Measurements from ENCODE around the gene CHI3L1. TPM values are rescaled to one million over a fixed set of nuclear protein-coding genes. Genes with fewer than 3 reads are reported as not detected.

The CHI3L1 gene
- total RNA-seq, 2 donors from 2014 or later, result 5.4 to 8.2 TPM

DNA sequence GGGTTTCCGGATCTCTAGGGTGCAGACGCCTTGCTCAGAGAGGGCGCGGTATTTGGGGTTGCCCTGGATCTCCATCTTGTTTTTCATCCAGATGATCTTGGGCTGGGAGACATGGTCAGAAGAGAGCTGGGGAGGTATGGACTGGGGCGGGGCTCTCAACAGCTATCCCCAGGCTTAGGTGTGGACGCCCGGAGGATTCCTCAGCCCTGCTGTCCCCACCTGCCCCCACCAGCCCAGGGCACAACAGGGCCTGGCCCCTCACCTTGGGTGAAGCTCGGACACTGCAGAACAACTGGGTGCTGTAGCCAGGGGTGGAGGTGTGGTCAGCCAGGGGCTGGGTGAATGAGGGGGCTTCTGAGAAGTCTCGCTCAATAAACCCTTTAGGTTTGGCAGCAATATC is 17.5 kb downstream of the CHI3L1 start:
- ATAC-seq, result no peak

DNA sequence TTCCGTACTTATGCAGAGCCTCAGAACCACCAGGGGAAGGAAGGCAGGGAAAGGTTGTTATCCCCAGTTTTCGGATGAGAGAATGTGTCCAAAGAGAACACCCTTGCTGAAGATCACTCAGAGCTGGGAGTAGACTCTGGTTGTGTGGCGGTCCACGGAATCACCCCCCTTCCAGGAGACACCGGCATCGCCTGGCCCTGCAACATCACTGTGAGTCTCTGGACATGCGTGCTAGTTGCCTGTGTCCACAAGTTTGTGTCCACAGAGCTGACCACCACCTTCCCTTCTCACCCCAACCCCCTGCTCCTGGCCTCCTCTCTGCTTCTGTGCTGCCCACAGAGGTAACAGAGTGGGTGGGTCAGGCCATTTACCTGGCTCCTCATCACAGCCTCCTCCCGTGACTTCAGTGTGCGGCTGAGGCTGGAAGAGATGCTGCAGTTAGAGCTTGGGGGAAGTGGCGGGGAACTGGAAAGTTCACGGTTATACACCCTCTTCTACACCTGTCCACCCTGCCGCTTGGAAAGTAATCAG is 18.2 kb downstream of the CHI3L1 start:
- WGBS, 2 donors, result 90% methylated on average over 11 to 12 of the region's 12 CpGs
- DNase-seq, result no peak
- Histone ChIP-seq H3K27me3 (no peaks in the 10 kb centered on the region), H3K27ac (no peak overlapping the region), H3K9me3 (no peaks in the 10 kb centered on the region), H3K4me3 (no peak overlapping the region), H3K36me3 (replicated peaks in 1 of 2; ENCODE audit: insufficient read depth in 1 of 2, low read depth in 2 of 2) (no peaks in the 10 kb centered on the region), H3K4me1 (peaks cover 20% of the 10 kb centered on the region)
- intact Hi-C loops (cut with DNase I), result no loop called here
- TF ChIP-seq, protein P1, sequence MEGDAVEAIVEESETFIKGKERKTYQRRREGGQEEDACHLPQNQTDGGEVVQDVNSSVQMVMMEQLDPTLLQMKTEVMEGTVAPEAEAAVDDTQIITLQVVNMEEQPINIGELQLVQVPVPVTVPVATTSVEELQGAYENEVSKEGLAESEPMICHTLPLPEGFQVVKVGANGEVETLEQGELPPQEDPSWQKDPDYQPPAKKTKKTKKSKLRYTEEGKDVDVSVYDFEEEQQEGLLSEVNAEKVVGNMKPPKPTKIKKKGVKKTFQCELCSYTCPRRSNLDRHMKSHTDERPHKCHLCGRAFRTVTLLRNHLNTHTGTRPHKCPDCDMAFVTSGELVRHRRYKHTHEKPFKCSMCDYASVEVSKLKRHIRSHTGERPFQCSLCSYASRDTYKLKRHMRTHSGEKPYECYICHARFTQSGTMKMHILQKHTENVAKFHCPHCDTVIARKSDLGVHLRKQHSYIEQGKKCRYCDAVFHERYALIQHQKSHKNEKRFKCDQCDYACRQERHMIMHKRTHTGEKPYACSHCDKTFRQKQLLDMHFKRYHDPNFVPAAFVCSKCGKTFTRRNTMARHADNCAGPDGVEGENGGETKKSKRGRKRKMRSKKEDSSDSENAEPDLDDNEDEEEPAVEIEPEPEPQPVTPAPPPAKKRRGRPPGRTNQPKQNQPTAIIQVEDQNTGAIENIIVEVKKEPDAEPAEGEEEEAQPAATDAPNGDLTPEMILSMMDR (IDR thresholded peaks at IDR 0.05), result no peak
- TF ChIP-seq POLR2A (IDR thresholded peaks at IDR 0.05), result no peak
- ATAC-seq, result no peak

More for the DNA sequence above, 17.5 kb downstream of the CHI3L1 start:
- Histone ChIP-seq H3K4me1 (peaks cover 20% of the 10 kb centered on the region), H3K27ac (no peak overlapping the region), H3K4me3 (no peak overlapping the region), H3K36me3 (replicated peaks in 1 of 2; ENCODE audit: insufficient read depth in 1 of 2, low read depth in 2 of 2) (no peaks in the 10 kb centered on the region), H3K9me3 (no peaks in the 10 kb centered on the region), H3K27me3 (no peaks in the 10 kb centered on the region)
- DNase-seq, result no peak
- TF ChIP-seq, protein P1 (IDR thresholded peaks at IDR 0.05), result no peak
- TF ChIP-seq POLR2A (IDR thresholded peaks at IDR 0.05), result no peak
- intact Hi-C loops (cut with DNase I), result no loop called here
- WGBS, 2 donors, result 78 to 85% methylated on average over 9 of the region's 9 CpGs

DNA sequence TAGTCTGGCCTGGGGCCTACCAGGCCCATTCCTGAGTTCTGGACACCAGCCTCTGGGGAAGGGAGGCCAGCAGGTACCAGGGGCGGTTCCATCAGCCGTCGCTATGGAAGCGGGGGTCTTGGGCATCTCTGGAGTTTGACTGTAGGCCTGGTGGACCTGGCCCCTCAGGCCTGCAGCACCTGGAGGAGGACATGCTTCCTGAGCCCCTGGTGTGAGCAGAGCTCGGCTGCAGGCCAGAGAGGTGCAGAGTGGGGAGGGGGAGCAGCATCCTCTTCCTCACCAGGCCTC is 18.6 kb downstream of the CHI3L1 start:
- Histone ChIP-seq H3K27ac (no peak overlapping the region), H3K4me1 (peaks cover 15% of the 10 kb centered on the region), H3K27me3 (no peaks in the 10 kb centered on the region), H3K4me3 (no peak overlapping the region), H3K36me3 (replicated peaks in 1 of 2; ENCODE audit: insufficient read depth in 1 of 2, low read depth in 2 of 2) (no peaks in the 10 kb centered on the region), H3K9me3 (no peaks in the 10 kb centered on the region)
- WGBS, 2 donors, result 75 to 100% methylated on average over 1 to 5 of the region's 5 CpGs
- no peak for DNase-seq
- no peak for ATAC-seq
- TF ChIP-seq POLR2A (IDR thresholded peaks at IDR 0.05), result no peak
- intact Hi-C loops (cut with DNase I), result no loop called here

DNA sequence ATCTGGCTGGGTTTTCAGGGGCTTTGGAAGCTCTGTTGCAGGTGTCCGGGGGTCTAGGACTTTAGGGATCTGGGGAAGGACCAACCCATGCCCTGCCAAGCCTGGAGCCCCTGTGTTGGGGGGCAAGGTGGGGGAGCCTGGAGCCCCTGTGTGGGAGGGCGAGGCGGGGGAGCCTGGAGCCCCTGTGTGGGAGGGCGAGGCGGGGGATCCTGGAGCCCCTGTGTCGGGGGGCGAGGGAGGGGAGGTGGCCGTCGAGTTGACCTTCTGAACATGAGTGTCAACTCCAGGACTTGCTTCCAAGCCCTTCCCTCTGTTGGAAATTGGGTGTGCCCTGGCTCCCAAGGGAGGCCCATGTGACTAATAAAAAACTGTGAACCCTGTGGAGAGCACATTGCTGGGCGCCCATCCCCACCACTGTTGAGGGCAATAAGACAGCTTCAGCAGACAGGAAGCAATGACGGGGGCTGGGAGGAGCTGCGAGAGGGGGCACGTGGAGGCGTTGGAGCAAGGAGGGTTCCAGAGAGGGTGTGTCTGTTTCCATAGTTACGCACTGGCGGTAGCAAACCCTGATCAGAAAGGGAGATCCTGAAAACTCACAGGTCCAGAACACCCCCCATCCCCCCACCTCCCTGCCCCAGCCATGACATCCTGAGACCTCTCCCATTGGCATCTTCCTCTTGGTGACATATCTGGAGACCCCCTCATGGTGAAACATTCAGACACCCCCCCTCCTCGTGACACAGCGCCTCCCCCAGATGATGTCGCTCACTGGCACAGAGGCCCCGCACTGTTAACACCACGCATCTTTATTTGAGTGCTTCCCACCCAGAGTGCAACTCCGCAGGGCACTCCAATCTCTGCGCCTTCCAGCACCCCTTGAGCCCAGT is 19.2 kb downstream of the CHI3L1 start:
- intact Hi-C loops (cut with DNase I), result no loop called here
- Histone ChIP-seq H3K27ac (no peak overlapping the region), H3K9me3 (no peaks in the 10 kb centered on the region), H3K4me3 (no peak overlapping the region), H3K4me1 (peaks cover 10% of the 10 kb centered on the region), H3K27me3 (no peaks in the 10 kb centered on the region), H3K36me3 (replicated peaks in 1 of 2; ENCODE audit: insufficient read depth in 1 of 2, low read depth in 2 of 2) (no peaks in the 10 kb centered on the region)
- 82 to 84% methylated on average over 21 to 22 of the region's 23 CpGs for WGBS, 2 donors
- no peak for DNase-seq
- no peak for TF ChIP-seq POLR2A (IDR thresholded peaks at IDR 0.05)
- TF ChIP-seq, protein P1 (IDR thresholded peaks at IDR 0.05), result no peak
- ATAC-seq, result no peak

DNA sequence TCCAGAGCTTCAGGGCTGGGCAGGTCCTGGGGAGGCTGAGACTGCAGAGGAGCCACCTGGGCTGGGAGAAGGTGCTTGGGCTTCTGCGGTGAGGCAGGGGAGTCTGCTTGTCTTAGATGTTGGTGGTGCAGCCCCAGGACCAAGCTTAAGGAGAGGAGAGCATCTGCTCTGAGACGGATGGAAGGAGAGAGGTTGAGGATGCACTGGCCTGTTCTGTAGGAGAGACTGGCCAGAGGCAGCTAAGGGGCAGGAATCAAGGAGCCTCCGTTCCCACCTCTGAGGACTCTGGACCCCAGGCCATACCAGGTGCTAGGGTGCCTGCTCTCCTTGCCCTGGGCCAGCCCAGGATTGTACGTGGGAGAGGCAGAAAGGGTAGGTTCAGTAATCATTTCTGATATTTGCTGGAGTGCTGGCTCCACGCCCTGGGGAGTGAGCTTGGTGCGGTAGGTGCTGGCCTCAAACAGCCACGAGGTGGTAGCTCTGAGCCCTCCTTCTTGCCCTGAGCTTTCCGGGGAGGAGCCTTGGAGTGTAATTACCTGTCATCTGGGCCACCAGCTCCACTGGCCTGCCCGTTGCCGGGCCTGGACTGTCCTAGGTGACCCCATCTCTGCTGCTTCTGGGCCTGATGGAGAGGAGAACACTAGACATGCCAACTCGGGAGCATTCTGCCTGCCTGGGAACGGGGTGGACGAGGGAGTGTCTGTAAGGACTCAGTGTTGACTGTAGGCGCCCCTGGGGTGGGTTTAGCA is 20.1 kb downstream of the CHI3L1 start:
- 33 to 42% methylated on average over 2 to 14 of the region's 14 CpGs for WGBS, 2 donors
- peak; percentile 52 to 80 (median 74) for DNase-seq
- intact Hi-C loops (cut with DNase I), result no loop called here

More for the DNA sequence above, 20.1 kb downstream of the CHI3L1 start:
- Histone ChIP-seq H3K4me1 (peaks cover 10% of the 10 kb centered on the region), H3K36me3 (replicated peaks in 1 of 2; ENCODE audit: insufficient read depth in 1 of 2, low read depth in 2 of 2) (no peaks in the 10 kb centered on the region), H3K27me3 (no peaks in the 10 kb centered on the region), H3K4me3 (no peak overlapping the region), H3K27ac (no peak overlapping the region), H3K9me3 (no peaks in the 10 kb centered on the region)
- ATAC-seq, result peak; percentile 74
- TF ChIP-seq POLR2A (IDR thresholded peaks at IDR 0.05), result no peak
- TF ChIP-seq, protein P1 (IDR thresholded peaks at IDR 0.05), result peak in 5 of 7 experiments; percentile 13 to 55 (median 48)
